IMR-90 (cell line): ENCODE results near the gene CCNYL1.

Experiments
- BHLHE40 ChIP-seq: fragments of 150-350 bp; IDR thresholded peaks from 2 replicates; pipeline ENCODE4 v1.6.1; 2016; ENCODE audit warnings: mild to moderate bottlenecking, low read depth, low read length
- CEBPB ChIP-seq: IDR thresholded peaks from 2 replicates; pipeline ENCODE4 v1.6.1; 2012; ENCODE audit warnings: low read depth, low read length, improper control_type of control experiment
- FOS ChIP-seq: fragments of 150-350 bp; IDR thresholded peaks from 2 replicates; pipeline ENCODE4 v1.6.1; 2016; ENCODE audit warnings: low read depth, low read length
- MXI1 ChIP-seq: IDR thresholded peaks from 2 replicates; pipeline ENCODE4 v1.6.1; 2012; ENCODE audit warnings: low read depth, mild to moderate bottlenecking, low read length, moderate library complexity, borderline replicate concordance
- NFE2L2 ChIP-seq: fragments of 150-350 bp; IDR thresholded peaks from 2 replicates; pipeline ENCODE4 v1.6.1; 2016; ENCODE audit warnings: low read depth, mild to moderate bottlenecking, low read length
- POLR2A ChIP-seq: IDR thresholded peaks from 2 replicates; pipeline ENCODE4 v1.6.1; 2012; ENCODE audit warnings: mild to moderate bottlenecking, low read depth, low read length
- RCOR1 ChIP-seq: IDR thresholded peaks from 2 replicates; pipeline ENCODE4 v1.6.1; 2012; ENCODE audit warnings: mild to moderate bottlenecking, low read length, improper control_type of control experiment; ENCODE audit not compliant: insufficient replicate concordance
- RFX5 ChIP-seq: IDR thresholded peaks from 2 replicates; pipeline ENCODE4 v1.8.0; 2012; ENCODE audit warnings: low read depth, mild to moderate bottlenecking, low read length, moderate library complexity
- SMC3 ChIP-seq: fragments of 150-350 bp; IDR thresholded peaks from 2 replicates; pipeline ENCODE4 v1.6.1; 2016; ENCODE audit warnings: low read depth, mild to moderate bottlenecking, antibody characterized with exemption, low read length, moderate library complexity
- TF ChIP-seq, protein P1 (sequence below): conservative IDR thresholded peaks from 2 replicates; pipeline ENCODE4 v1.5.1; 2012; ENCODE audit warnings: mild to moderate bottlenecking, low read depth, low read length, improper control_type of control experiment
- TF ChIP-seq, protein P2 (sequence below): fragments of 150-350 bp; IDR thresholded peaks from 2 replicates; pipeline ENCODE4 v1.6.1; 2017; ENCODE audit warnings: mild to moderate bottlenecking, antibody characterized with exemption, low read length, low read depth

DNA sequence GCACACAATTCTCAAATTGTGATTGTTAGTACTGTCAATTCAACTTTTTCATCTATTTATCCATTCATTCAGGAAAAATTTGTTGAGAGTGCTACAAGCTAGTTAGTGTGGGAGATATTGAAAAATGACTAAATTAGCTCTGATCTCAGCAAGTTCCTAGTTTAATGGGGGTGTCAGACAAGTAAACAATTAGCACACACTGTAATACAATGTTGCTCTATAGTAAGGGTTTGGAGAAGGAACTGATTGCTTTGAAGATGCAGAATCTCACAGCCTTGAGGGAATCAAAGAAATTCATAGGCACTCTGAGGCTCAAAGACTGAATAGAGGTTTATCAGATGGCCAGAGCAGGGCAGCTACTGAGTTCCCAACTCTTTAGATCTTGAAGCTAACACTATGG is 6.8 kb upstream of the CCNYL1 start:
- TF ChIP-seq, protein P1, sequence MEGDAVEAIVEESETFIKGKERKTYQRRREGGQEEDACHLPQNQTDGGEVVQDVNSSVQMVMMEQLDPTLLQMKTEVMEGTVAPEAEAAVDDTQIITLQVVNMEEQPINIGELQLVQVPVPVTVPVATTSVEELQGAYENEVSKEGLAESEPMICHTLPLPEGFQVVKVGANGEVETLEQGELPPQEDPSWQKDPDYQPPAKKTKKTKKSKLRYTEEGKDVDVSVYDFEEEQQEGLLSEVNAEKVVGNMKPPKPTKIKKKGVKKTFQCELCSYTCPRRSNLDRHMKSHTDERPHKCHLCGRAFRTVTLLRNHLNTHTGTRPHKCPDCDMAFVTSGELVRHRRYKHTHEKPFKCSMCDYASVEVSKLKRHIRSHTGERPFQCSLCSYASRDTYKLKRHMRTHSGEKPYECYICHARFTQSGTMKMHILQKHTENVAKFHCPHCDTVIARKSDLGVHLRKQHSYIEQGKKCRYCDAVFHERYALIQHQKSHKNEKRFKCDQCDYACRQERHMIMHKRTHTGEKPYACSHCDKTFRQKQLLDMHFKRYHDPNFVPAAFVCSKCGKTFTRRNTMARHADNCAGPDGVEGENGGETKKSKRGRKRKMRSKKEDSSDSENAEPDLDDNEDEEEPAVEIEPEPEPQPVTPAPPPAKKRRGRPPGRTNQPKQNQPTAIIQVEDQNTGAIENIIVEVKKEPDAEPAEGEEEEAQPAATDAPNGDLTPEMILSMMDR = no peak
- TF ChIP-seq POLR2A (no peak), CEBPB (no peak), RFX5 (no peak), NFE2L2 (no peak), SMC3 (no peak), MXI1 (no peak), FOS (no peak), RCOR1 (no peak), BHLHE40 (no peak)
- TF ChIP-seq, protein P2, sequence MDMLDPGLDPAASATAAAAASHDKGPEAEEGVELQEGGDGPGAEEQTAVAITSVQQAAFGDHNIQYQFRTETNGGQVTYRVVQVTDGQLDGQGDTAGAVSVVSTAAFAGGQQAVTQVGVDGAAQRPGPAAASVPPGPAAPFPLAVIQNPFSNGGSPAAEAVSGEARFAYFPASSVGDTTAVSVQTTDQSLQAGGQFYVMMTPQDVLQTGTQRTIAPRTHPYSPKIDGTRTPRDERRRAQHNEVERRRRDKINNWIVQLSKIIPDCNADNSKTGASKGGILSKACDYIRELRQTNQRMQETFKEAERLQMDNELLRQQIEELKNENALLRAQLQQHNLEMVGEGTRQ = no peak
